A673 (cell line): ENCODE data around the gene SLC38A3.

ENCODE experiments used
- CTCF ChIP-seq: fragments of 300-800, 200-600 bp; sonication (generic); conservative IDR thresholded peaks from 2 replicates; pipeline ENCODE4 v1.5.1; 2017; ENCODE audit warnings: low read depth, mild to moderate bottlenecking, antibody characterized with exemption, low read length, moderate library complexity, mixed read lengths
- EZH2 ChIP-seq: fragments of 200-600 bp; sonication (generic); IDR thresholded peaks from 2 replicates; pipeline ENCODE4 v1.6.1; 2017; ENCODE audit warnings: borderline replicate concordance, low read depth, mild to moderate bottlenecking, mixed read lengths, antibody characterized with exemption, low read length; ENCODE audit not compliant: poor library complexity, severe bottlenecking

- TF ChIP-seq CTCF = no peak
- TF ChIP-seq EZH2 = no peak
Observed at GRCh38 chr3:50193746-50194127, 11.3 kb upstream of the SLC38A3 start.
